SJSA1 (cell line): ENCODE measurements around the gene SLC7A5. TPM values are rescaled to one million over a fixed set of nuclear protein-coding genes. Genes with fewer than 3 reads are reported as not detected.
"Not testable (repeated sequence)": the region's sequence is repeated elsewhere in the genome, so short reads cannot be mapped to it uniquely, and the experiment has no call there.

ENCODE experiments used
- DNase-seq, 2 experiments: peaks; one replicate each; pipeline ENCODE4 v3.0.0-alpha.2; 2015 to 2020; ENCODE audit warnings: low spot score in 2 of 2, low read depth in 1 of 2
- H3K27ac ChIP-seq: fragments of 250-450 bp; sonication (Bioruptor Pico); 2 replicates; pipeline ENCODE4 v1.5.1; 2020; ENCODE audit warnings: mild to moderate bottlenecking, moderate library complexity
- H3K27me3 ChIP-seq: fragments of 250-450 bp; sonication (Bioruptor Pico); replicated peaks from 2 replicates; pipeline ENCODE4 v1.5.1; 2020; ENCODE audit warnings: mild to moderate bottlenecking, moderate library complexity
- H3K36me3 ChIP-seq: fragments of 250-450 bp; sonication (Bioruptor Pico); 2 replicates; pipeline ENCODE4 v1.5.1; 2020; ENCODE audit warnings: mild to moderate bottlenecking
- H3K4me1 ChIP-seq: fragments of 250-450 bp; sonication (Bioruptor Pico); replicated peaks from 2 replicates; pipeline ENCODE4 v1.6.1; 2021; ENCODE audit warnings: mild to moderate bottlenecking
- H3K4me3 ChIP-seq: fragments of 250-450 bp; sonication (Bioruptor Pico); 2 replicates; pipeline ENCODE4 v1.5.1; 2020; ENCODE audit warnings: mild to moderate bottlenecking
- H3K9me3 ChIP-seq: fragments of 250-450 bp; sonication (Bioruptor Pico); replicated peaks from 2 replicates; pipeline ENCODE4 v1.5.1; 2020; ENCODE audit warnings: mild to moderate bottlenecking
- total RNA-seq: library from RNA; depleted of rRNA; stranded (reverse); fragments of >200 nt; shearing (Covaris generic); gene quantifications from 2 replicates; pipeline ENCODE4 v1.2.3, GENCODE V29; 2014

Gene SLC7A5
- total RNA-seq, 1 experiment from 2014 or later, result 238 TPM

GRCh38 chr16:87860553-87861299, 8.6 kb downstream of the SLC7A5 start:
- Histone ChIP-seq H3K4me3 (no peak overlapping the region), H3K36me3 (peaks cover 81% of the 10 kb centered on the region), H3K27me3 (no peaks in the 10 kb centered on the region), H3K9me3 (no peaks in the 10 kb centered on the region), H3K4me1 (peaks cover 92% of the 10 kb centered on the region), H3K27ac (peak overlapping the region; percentile 62)
- peak; percentile 100 for DNase-seq

- not testable (repeated sequence) for DNase-seq, H3K27me3 ChIP-seq, H3K9me3 ChIP-seq, H3K27ac ChIP-seq, H3K4me3 ChIP-seq
- peaks cover 78% of the 10 kb centered on the region for H3K36me3 ChIP-seq
- H3K4me1 ChIP-seq, result peaks cover 94% of the 10 kb centered on the region
These were observed 10.9 kb downstream of the SLC7A5 start for GRCh38 chr16:87858151-87858993.

- H3K4me1 ChIP-seq, result peaks cover 94% of the 10 kb centered on the region
- peak overlapping the region; percentile 56 for H3K27ac ChIP-seq
- no peak overlapping the region for H3K4me3 ChIP-seq
- DNase-seq, result no peak
- no peaks in the 10 kb centered on the region for H3K27me3 ChIP-seq
- peaks cover 78% of the 10 kb centered on the region for H3K36me3 ChIP-seq
- no peaks in the 10 kb centered on the region for H3K9me3 ChIP-seq
These were observed 12.5 kb downstream of the SLC7A5 start for GRCh38 chr16:87856791-87857228.

GRCh38 chr16:87855852-87856715, 13.2 kb downstream of the SLC7A5 start:
- Histone ChIP-seq H3K27ac (peak overlapping the region; percentile 56), H3K9me3 (no peaks in the 10 kb centered on the region), H3K36me3 (peaks cover 78% of the 10 kb centered on the region), H3K4me1 (peaks cover 94% of the 10 kb centered on the region), H3K27me3 (no peaks in the 10 kb centered on the region), H3K4me3 (no peak overlapping the region)
- DNase-seq, result peak in 1 of 2 experiments; percentile 73

- Histone ChIP-seq H3K36me3 (peaks cover 86% of the 10 kb centered on the region), H3K27me3 (no peaks in the 10 kb centered on the region), H3K4me1 (peaks cover 98% of the 10 kb centered on the region), H3K27ac (peak overlapping the region; percentile 82), H3K4me3 (no peak overlapping the region), H3K9me3 (no peaks in the 10 kb centered on the region)
- DNase-seq, result no peak
These were observed 14.2 kb downstream of the SLC7A5 start for GRCh38 chr16:87854907-87855683.

GRCh38 chr16:87854053-87854906, 15.0 kb downstream of the SLC7A5 start:
- Histone ChIP-seq H3K4me3 (no peak overlapping the region), H3K27ac (peak overlapping the region; percentile 82), H3K27me3 (no peaks in the 10 kb centered on the region), H3K4me1 (peaks cover 95% of the 10 kb centered on the region), H3K36me3 (peaks cover 87% of the 10 kb centered on the region), H3K9me3 (no peaks in the 10 kb centered on the region)
- peak in 1 of 2 experiments; percentile 92 for DNase-seq

GRCh38 chr16:87853411-87854052, 15.8 kb downstream of the SLC7A5 start:
- peak; percentile 99 for DNase-seq
- no peaks in the 10 kb centered on the region for H3K27me3 ChIP-seq
- H3K27ac ChIP-seq, result peak overlapping the region; percentile 91
- H3K36me3 ChIP-seq, result peaks cover 87% of the 10 kb centered on the region
- H3K9me3 ChIP-seq, result no peaks in the 10 kb centered on the region
- no peak overlapping the region for H3K4me3 ChIP-seq
- peaks cover 88% of the 10 kb centered on the region for H3K4me1 ChIP-seq

- Histone ChIP-seq H3K9me3 (no peaks in the 10 kb centered on the region), H3K27me3 (no peaks in the 10 kb centered on the region), H3K4me3 (no peak overlapping the region), H3K27ac (no peak overlapping the region; the same call in 1 of the 2 replicates), H3K36me3 (peaks cover 92% of the 10 kb centered on the region), H3K4me1 (peaks cover 75% of the 10 kb centered on the region)
- no peak for DNase-seq
These were observed 17.7 kb downstream of the SLC7A5 start for GRCh38 chr16:87851601-87852000.

- Histone ChIP-seq H3K9me3 (no peaks in the 10 kb centered on the region), H3K36me3 (peaks cover 92% of the 10 kb centered on the region), H3K27ac (no peak overlapping the region; the same call in 1 of the 2 replicates), H3K4me1 (peaks cover 74% of the 10 kb centered on the region), H3K4me3 (no peak overlapping the region), H3K27me3 (no peaks in the 10 kb centered on the region)
- DNase-seq, result no peak
These were observed 18.1 kb downstream of the SLC7A5 start for GRCh38 chr16:87851141-87851587.

GRCh38 chr16:87850009-87851006, 19.0 kb downstream of the SLC7A5 start:
- Histone ChIP-seq H3K27ac (no peak overlapping the region; the same call in 1 of the 2 replicates), H3K36me3 (peaks cover 92% of the 10 kb centered on the region), H3K9me3 (no peaks in the 10 kb centered on the region), H3K27me3 (no peaks in the 10 kb centered on the region), H3K4me3 (no peak overlapping the region), H3K4me1 (peaks cover 70% of the 10 kb centered on the region)
- peak; percentile 71 to 84 for DNase-seq
